Small intestine (tissue), 7 donors: ENCODE measurements around the gene ERVH48-1. TPM values are rescaled to one million over a fixed set of nuclear protein-coding genes. Genes with fewer than 3 reads are reported as not detected.
"Not testable (repeated sequence)": the region's sequence is repeated elsewhere in the genome, so short reads cannot be mapped to it uniquely, and the experiment has no call there.

Experiments
- DNase-seq, 2 donors: peaks; one replicate each; pipeline versions ENCODE4 v3.0.0 to v3.0.0-alpha.2; 2013
- FAIRE-seq: peaks from 2 replicates; lab custom pipeline; 2012; peaks lifted over from hg19 to GRCh38; lab: Jason Lieb, UNC
- H3K27ac ChIP-seq, 3 donors: one replicate each; pipeline ENCODE4 v1.5.1; 2013; ENCODE audit warnings: low read length in 2 of 3, mild to moderate bottlenecking in 2 of 3, control low read depth in 1 of 3, inconsistent platforms in 1 of 3, low read depth in 1 of 3, moderate library complexity in 1 of 3
- H3K27me3 ChIP-seq, 3 donors: one replicate each; pipeline ENCODE4 v1.6.1; 2013; ENCODE audit warnings: low read length in 3 of 3, inconsistent platforms in 1 of 3; ENCODE audit not compliant: control insufficient read depth in 3 of 3, insufficient read depth in 3 of 3
- H3K36me3 ChIP-seq, 3 donors: one replicate each; pipeline ENCODE4 v1.6.1; 2013; ENCODE audit warnings: low read length in 3 of 3, inconsistent platforms in 1 of 3, low read depth in 1 of 3, mild to moderate bottlenecking in 1 of 3, moderate library complexity in 1 of 3; ENCODE audit not compliant: control insufficient read depth in 3 of 3, insufficient read depth in 2 of 3
- H3K4me1 ChIP-seq, 3 donors: one replicate each; pipeline ENCODE4 v1.6.1; 2013; ENCODE audit warnings: low read length in 2 of 3, inconsistent platforms in 1 of 3, low read depth in 1 of 3, mild to moderate bottlenecking in 1 of 3, moderate library complexity in 1 of 3; ENCODE audit not compliant: control insufficient read depth in 3 of 3, insufficient read depth in 2 of 3
- H3K4me3 ChIP-seq, 3 donors: one replicate each; pipeline ENCODE4 v1.5.1; 2013; ENCODE audit warnings: low read length in 3 of 3, control low read depth in 1 of 3, inconsistent platforms in 1 of 3, low read depth in 1 of 3, mild to moderate bottlenecking in 1 of 3, moderate library complexity in 1 of 3
- H3K9me3 ChIP-seq, 2 donors: one replicate each; pipeline ENCODE4 v1.6.1; 2013; ENCODE audit warnings: low read depth in 1 of 2, low read length in 1 of 2; ENCODE audit not compliant: control insufficient read depth in 2 of 2, insufficient read depth in 1 of 2
- WGBS, 3 donors: extraction: QIAGEN DNeasy Blood & Tissue Kit; methylation state at CpG; one replicate each; pipeline ENCODE4 v1.1.7; 2013; 5-methylcytosine and 5-hydroxymethylcytosine counted together
- polyA plus RNA-seq, 4 donors: library from polyadenylated mRNA; stranded (reverse) in 3 of 4; unstranded in 1 of 4; fragments of 200-250 nt in 3 of 4; fragments of 120-200 nt in 1 of 4; gene quantifications; one replicate each; pipeline versions ENCODE4 v1.2.1 to v1.2.3, GENCODE V29; 2013
- donor health status: healthy with polysubstance abuse.
- donor health status: control.
- donor health status: control.
- donor health status: Bipolar disorder and iron deficiency.
- donor health status: healthy.

Gene ERVH48-1
- polyA plus RNA-seq, 4 donors, result 0.89 TPM; not detected in 3

- Histone ChIP-seq H3K4me3 (peak within 1 kb of the TSS; percentile 71 to 99 (median 95)), H3K36me3 (peaks cover 0 to 17% (median 3%) of the 10 kb centered on the region in 3 donors), H3K27ac (peak within 1 kb of the TSS; percentile 75 to 94 (median 82)), H3K9me3 (no peaks in the 10 kb centered on the region), H3K4me1 (peaks cover 0 to 8% (median 2%) of the 10 kb centered on the region in 3 donors), H3K27me3 (no peaks in the 10 kb centered on the region)
- FAIRE-seq (no peak), DNase-seq (peak; percentile 98 to 100)
- WGBS, 3 donors, result 0% methylated on average over 67 to 80 of the region's 80 CpGs
Observed at GRCh38 chr21:42878993-42879787, 46.2 kb downstream of the ERVH48-1 start, which contains the start of gene WDR4. TSS of gene WDR4 (minus strand) at chr21:42879539. CDS start at chr21:42879495, 44 bp downstream.

GRCh38 chr21:42878678-42878992 is 46.8 kb downstream of the ERVH48-1 start:
- Histone ChIP-seq H3K27ac (peak overlapping the region; percentile 14 to 94 (median 82)), H3K4me3 (peak overlapping the region; percentile 71 to 99 (median 95)), H3K4me1 (peaks cover 0 to 8% (median 2%) of the 10 kb centered on the region in 3 donors), H3K27me3 (no peaks in the 10 kb centered on the region), H3K36me3 (peaks cover 2 to 20% (median 3%) of the 10 kb centered on the region in 3 donors), H3K9me3 (no peaks in the 10 kb centered on the region)
- WGBS, 3 donors, result 0% methylated on average over 14 to 15 of the region's 15 CpGs
- DNase-seq, result no peak
- FAIRE-seq, result no peak

- H3K36me3 ChIP-seq, result peaks cover 6 to 46% (median 10%) of the 10 kb centered on the region in 3 donors
- H3K27me3 ChIP-seq, H3K27ac ChIP-seq, FAIRE-seq, H3K9me3 ChIP-seq, DNase-seq, H3K4me3 ChIP-seq, H3K4me1 ChIP-seq: not testable (repeated sequence)
- WGBS, 3 donors, result 95 to 96% (median 95%) methylated on average over 10 of the region's 10 CpGs
Observed at GRCh38 chr21:42875811-42876210, 49.6 kb downstream of the ERVH48-1 start.

- DNase-seq (no peak), FAIRE-seq (no peak)
- Histone ChIP-seq H3K9me3 (no peaks in the 10 kb centered on the region), H3K27ac (no peak overlapping the region), H3K4me3 (no peak overlapping the region), H3K36me3 (peaks cover 6 to 69% (median 19%) of the 10 kb centered on the region in 3 donors), H3K27me3 (no peaks in the 10 kb centered on the region), H3K4me1 (peaks cover 0 to 2% (median 0%) of the 10 kb centered on the region in 3 donors)
- WGBS, 3 donors, result 89 to 93% (median 93%) methylated on average over 7 of the region's 7 CpGs
Observed at GRCh38 chr21:42873096-42873495, 52.3 kb downstream of the ERVH48-1 start.

GRCh38 chr21:42868196-42868595 is 57.2 kb downstream of the ERVH48-1 start:
- FAIRE-seq, result no peak
- Histone ChIP-seq H3K4me3 (no peak overlapping the region), H3K9me3 (no peaks in the 10 kb centered on the region), H3K27ac (no peak overlapping the region), H3K36me3 (peaks cover 4 to 88% (median 16%) of the 10 kb centered on the region in 3 donors), H3K27me3 (no peaks in the 10 kb centered on the region), H3K4me1 (no peaks in the 10 kb centered on the region)
- DNase-seq, result no peak
- 92 to 95% (median 94%) methylated on average over 10 of the region's 10 CpGs for WGBS, 3 donors

Other genes starting within 250 kb of the ERVH48-1 start
- gene WDR4, start 46.1 kb downstream of the ERVH48-1 start, polyA plus RNA-seq, result 10 to 100 TPM in 1 of 4 donors, 1 to 10 TPM in 3; 3.5 to 20.7 (median 7.0) TPM
- gene NDUFV3, start 32.3 kb downstream of the ERVH48-1 start, polyA plus RNA-seq, result 10 to 100 TPM; 15.9 to 29.2 (median 19.4) TPM
- 10 to 100 TPM in 1 of 4 donors, 1 to 10 TPM in 3; 4.7 to 11.8 (median 6.0) TPM for gene PKNOX1, start 48.9 kb upstream of the ERVH48-1 start, polyA plus RNA-seq
- 10 to 100 TPM in 3 of 4 donors, 1 to 10 TPM in 1; 9.4 to 20.6 (median 11.0) TPM for gene CBS, start 150.2 kb upstream of the ERVH48-1 start, polyA plus RNA-seq
- 100 to 1,000 TPM in 1 of 4 donors, 10 to 100 TPM in 3; 39.2 to 124 (median 43.4) TPM for gene U2AF1, start 181.9 kb upstream of the ERVH48-1 start, polyA plus RNA-seq
- gene CRYAA, start 243.4 kb upstream of the ERVH48-1 start, polyA plus RNA-seq, result not detected